HepG2 (cell line): ENCODE data around the gene ATP1A1. TPM values are rescaled to one million over a fixed set of nuclear protein-coding genes. Genes with fewer than 3 reads are reported as not detected.

Experiments used
- ATAC-seq: fragments of 200-7000 bp; cut with Tn5 transposase; 3 replicates; pipeline ENCODE4 v1.9.1; 2020; ENCODE audit warnings: mild to moderate bottlenecking, moderate library complexity
- BruUV-seq: library from RNA; stranded (reverse); fragments of 400-500 nt; replicated peaks from 2 replicates; lab custom pipeline; 2021; lab: Mats Ljungman, UMichigan
- CTCF ChIA-PET: fragments of 300-600 bp; formaldehyde crosslinking; extraction: SDS; loops from one replicate; lab custom pipeline; 2021; ENCODE audit warnings: low total read pairs, inconsistent platforms, low intra/inter-chr PET ratio; lab: Yijun Ruan, JAX
- POLR2A ChIA-PET: fragments of 350-600 bp; sonication (Branson Sonifier 250); formaldehyde crosslinking; loops from one replicate; lab custom pipeline; 2020; ENCODE audit warnings: antibody characterized with exemption, inconsistent platforms; lab: Yijun Ruan, JAX
- DNase-seq: peaks from one replicate; pipeline ENCODE4 v3.0.0-alpha.2; 2015; ENCODE audit warnings: low spot score
- FAIRE-seq: peaks from 3 replicates; lab custom pipeline; 2011; peaks lifted over from hg19 to GRCh38; lab: Jason Lieb, UNC
- H2AFZ ChIP-seq: one replicate; pipeline ENCODE4 v1.6.1; 2011; ENCODE audit warnings: low read length, inconsistent platforms
- H3K27ac ChIP-seq: fragments of 300-600 bp; 3 replicates; pipeline ENCODE4 v1.8.0; 2011; ENCODE audit warnings: mixed run types, mild to moderate bottlenecking, mixed read lengths, low read length, inconsistent platforms; ENCODE audit not compliant: insufficient read depth; ENCODE audit errors: extremely low read length
- H3K27me3 ChIP-seq, 2 experiments: fragments of 200-600 bp in 1 of 2; 2 replicates in 1 of 2; 3 replicates in 1 of 2; pipeline versions ENCODE4 v1.6.0 to v1.8.0; 2011; ENCODE audit warnings: low read length in 2 of 2, mild to moderate bottlenecking in 2 of 2, moderate library complexity in 2 of 2, inconsistent platforms in 1 of 2; ENCODE audit not compliant: insufficient read depth in 2 of 2, control insufficient read depth in 1 of 2
- H3K36me3 ChIP-seq, 2 experiments: fragments of 200-600 bp in 1 of 2; replicated peaks in 1 of 2; 2 replicates in 1 of 2; 3 replicates in 1 of 2; pipeline versions ENCODE4 v1.5.1 to v1.8.0; 2011; ENCODE audit warnings: low read length in 2 of 2, inconsistent platforms in 1 of 2; ENCODE audit not compliant: insufficient read depth in 2 of 2, control insufficient read depth in 1 of 2
- H3K4me1 ChIP-seq: 2 replicates; pipeline ENCODE4 v1.5.1; 2012; ENCODE audit warnings: low read length, inconsistent platforms; ENCODE audit not compliant: insufficient read depth
- H3K4me2 ChIP-seq: 2 replicates; pipeline ENCODE4 v1.6.0; 2011; ENCODE audit warnings: low read depth, low read length, inconsistent platforms
- H3K4me3 ChIP-seq, 3 experiments: fragments of 200-600 bp in 1 of 3; sonication (generic), shearing (Covaris generic) in 1 of 3; replicated peaks in 1 of 3; 2 replicates each; pipeline ENCODE4 v1.5.1; 2011 to 2016; ENCODE audit warnings: low read length in 3 of 3, inconsistent platforms in 2 of 3, low read depth in 2 of 3, mild to moderate bottlenecking in 2 of 3, control low read depth in 1 of 3, mixed read lengths in 1 of 3; ENCODE audit not compliant: insufficient read depth in 1 of 3
- H3K79me2 ChIP-seq: one replicate; pipeline ENCODE4 v1.6.1; 2011; ENCODE audit warnings: low read length, inconsistent platforms; ENCODE audit not compliant: insufficient read depth
- H3K9ac ChIP-seq: 2 replicates; pipeline ENCODE4 v1.6.0; 2011; ENCODE audit warnings: mild to moderate bottlenecking, low read depth, low read length, inconsistent platforms; ENCODE audit not compliant: insufficient read depth
- H3K9me3 ChIP-seq: 2 replicates; pipeline ENCODE4 v1.5.1; 2012; ENCODE audit warnings: mild to moderate bottlenecking, low read length
- H4K20me1 ChIP-seq: 2 replicates; pipeline ENCODE4 v1.6.0; 2011; ENCODE audit warnings: inconsistent platforms, mild to moderate bottlenecking, low read length, moderate library complexity; ENCODE audit not compliant: insufficient read depth
- ADNP ChIP-seq: sonication (generic); formaldehyde crosslinking; IDR thresholded peaks from 2 replicates; pipeline ENCODE4 v1.4.0; 2020; ENCODE audit warnings: missing genetic modification reagents
- ATF7 ChIP-seq, 2 experiments: fragments of 450-650 bp in 1 of 2; sonication (generic) in 1 of 2; formaldehyde crosslinking in 1 of 2; IDR thresholded peaks; 2 replicates each; pipeline versions ENCODE4 v1.4.0 to v1.6.1; 2016 to 2020; ENCODE audit warnings: antibody characterized with exemption in 1 of 2, mild to moderate bottlenecking in 1 of 2, missing genetic modification reagents in 1 of 2
- GTF3A ChIP-seq: sonication (generic); formaldehyde crosslinking; conservative IDR thresholded peaks from 2 replicates; pipeline ENCODE4 v1.4.0; 2020; ENCODE audit warnings: mild to moderate bottlenecking, missing genetic modification reagents
- KAT2B ChIP-seq: fragments of 150-350 bp; IDR thresholded peaks from 2 replicates; pipeline ENCODE4 v1.6.1; 2014; ENCODE audit warnings: low read depth, low read length, borderline replicate concordance
- MIER2 ChIP-seq: IDR thresholded peaks from 2 replicates; pipeline ENCODE4 v1.6.1; 2016; ENCODE audit warnings: missing biosample characterization, missing genetic modification reagents
- NCOR1 ChIP-seq: fragments of 200-600 bp; sonication (generic); IDR thresholded peaks from 2 replicates; pipeline ENCODE4 v1.7.0; 2017; ENCODE audit warnings: antibody characterized with exemption, low read length, borderline replicate concordance
- RAD21 ChIP-seq: fragments of 450-650 bp; formaldehyde crosslinking; IDR thresholded peaks from 2 replicates; pipeline ENCODE4 v1.5.0; 2020; ENCODE audit warnings: mild to moderate bottlenecking
- REPIN1 ChIP-seq: sonication (generic); formaldehyde crosslinking; IDR thresholded peaks from 2 replicates; pipeline ENCODE4 v1.8.0; 2022; ENCODE audit warnings: missing genetic modification reagents, low read depth, mild to moderate bottlenecking, borderline replicate concordance
- SALL1 ChIP-seq: sonication (generic); formaldehyde crosslinking; IDR thresholded peaks from 2 replicates; pipeline ENCODE4 v1.8.0; 2022; ENCODE audit warnings: mild to moderate bottlenecking, missing genetic modification reagents
- SOX6 ChIP-seq, 2 experiments: fragments of 450-650 bp in 1 of 2; sonication (generic) in 1 of 2; formaldehyde crosslinking in 1 of 2; IDR thresholded peaks; 2 replicates each; pipeline versions ENCODE4 v1.4.0 to v1.6.1; 2017 to 2020; ENCODE audit warnings: antibody characterized with exemption in 1 of 2, mild to moderate bottlenecking in 1 of 2, missing genetic modification reagents in 1 of 2
- WGBS: methylation state at CpG from one replicate; pipeline ENCODE4 v1.1.6; 2017; ENCODE audit warnings: low lambda C conversion rate; 5-methylcytosine and 5-hydroxymethylcytosine counted together
- in situ Hi-C: cut with HindIII; loops from 2 replicates; pipeline ENCODE4 v1.10.0; 2017; ENCODE audit warnings: low pct_unique_long_range_greater_than_20kb; ENCODE audit not compliant: extremely low pct_ligation_motif_present
- intact Hi-C: fragments of 100-400 bp; cut with micrococcal nuclease; formaldehyde crosslinking; loops from one replicate; pipeline ENCODE4 v1.10.0; 2022; ENCODE audit not compliant: unreplicated experiment
- polyA plus RNA-seq, 8 experiments: library from polyadenylated mRNA; depleted of rRNA in 3 of 8; stranded (reverse) in 7 of 8; unstranded in 1 of 8; fragments of >200 nt; fragmentation: Illumina TruSeq in 4 of 8; extraction: Trizol in 4 of 8; gene quantifications; 2 replicates each; pipeline versions ENCODE4 v1.2.1 to v1.2.3, GENCODE V29; 2011 to 2016; ENCODE audit warnings: low read depth in 4 of 8, missing spikeins in 1 of 8, mixed read lengths in 1 of 8; ENCODE audit not compliant: insufficient read depth in 1 of 8
- total RNA-seq, 5 experiments: library from RNA; depleted of rRNA; stranded (reverse); fragments of >200 nt; fragmentation: Illumina TruSeq; extraction: Trizol; gene quantifications; 2 replicates each; pipeline ENCODE4 v1.2.3, GENCODE V29; 2016; ENCODE audit warnings: low read depth in 1 of 5
- TF ChIP-seq, protein P1 (sequence below): sonication (generic); formaldehyde crosslinking; IDR thresholded peaks from 2 replicates; pipeline ENCODE4 v1.5.0; 2020; ENCODE audit warnings: mild to moderate bottlenecking, missing genetic modification reagents, borderline replicate concordance
- TF ChIP-seq, protein P2 (sequence below), 2 experiments: fragments of 450-650 bp in 1 of 2; sonication (generic) in 1 of 2; formaldehyde crosslinking; IDR thresholded peaks; 2 replicates each; pipeline versions ENCODE4 v1.5.0 to v1.8.0; 2020 to 2022; ENCODE audit warnings: mild to moderate bottlenecking in 1 of 2, missing genetic modification reagents in 1 of 2
- TF ChIP-seq, protein P3 (sequence below): IDR thresholded peaks from 2 replicates; pipeline ENCODE4 v1.6.1; 2016; ENCODE audit warnings: mild to moderate bottlenecking, missing biosample characterization, missing genetic modification reagents

Gene ATP1A1
- total and polyA plus RNA-seq, 2 of the 13 experiments (the other 11 are each of a cell fraction or from before 2014, with no cell fraction given): 280 to 705 TPM

DNA sequence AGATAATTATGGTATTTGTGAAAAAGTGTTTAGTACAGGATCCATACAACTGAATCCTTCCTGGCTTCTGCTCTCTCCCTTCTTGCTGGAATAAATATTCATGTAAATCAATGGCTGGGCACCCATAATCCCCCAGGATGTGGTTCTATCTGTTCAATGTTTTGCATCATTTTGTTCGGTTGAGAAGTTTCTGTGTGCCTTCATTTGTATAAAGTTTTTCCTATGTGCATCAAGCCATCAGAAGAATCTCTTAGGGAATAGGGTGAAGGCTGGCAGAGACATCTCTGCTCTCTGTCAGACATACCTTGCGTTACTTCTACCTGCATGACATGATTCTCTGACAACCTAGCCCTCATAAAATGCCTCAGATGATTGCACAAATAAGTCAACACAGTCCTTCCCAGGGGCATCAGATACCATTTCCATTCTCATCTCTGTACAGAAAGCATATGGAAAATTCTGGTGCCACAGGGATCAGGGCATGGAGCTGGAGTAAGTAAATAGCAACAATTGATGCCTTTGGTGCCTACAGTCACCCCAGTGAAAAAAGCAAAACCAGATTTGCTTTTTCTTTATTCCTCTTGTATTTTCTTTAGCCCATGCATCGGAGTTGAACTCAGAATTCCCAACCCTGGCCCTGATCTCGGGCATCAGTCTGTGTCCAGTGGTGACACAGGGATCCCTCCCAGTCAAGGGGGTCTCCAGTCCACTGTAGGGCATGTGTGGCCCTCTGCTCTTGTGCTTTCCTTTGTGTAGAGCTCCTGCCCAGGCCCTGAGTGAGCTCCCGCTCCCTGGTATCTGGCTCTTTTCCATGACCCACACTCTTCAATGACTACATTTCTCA, 39.7 kb upstream of the ATP1A1 start (continued):
- TF ChIP-seq, protein P1, sequence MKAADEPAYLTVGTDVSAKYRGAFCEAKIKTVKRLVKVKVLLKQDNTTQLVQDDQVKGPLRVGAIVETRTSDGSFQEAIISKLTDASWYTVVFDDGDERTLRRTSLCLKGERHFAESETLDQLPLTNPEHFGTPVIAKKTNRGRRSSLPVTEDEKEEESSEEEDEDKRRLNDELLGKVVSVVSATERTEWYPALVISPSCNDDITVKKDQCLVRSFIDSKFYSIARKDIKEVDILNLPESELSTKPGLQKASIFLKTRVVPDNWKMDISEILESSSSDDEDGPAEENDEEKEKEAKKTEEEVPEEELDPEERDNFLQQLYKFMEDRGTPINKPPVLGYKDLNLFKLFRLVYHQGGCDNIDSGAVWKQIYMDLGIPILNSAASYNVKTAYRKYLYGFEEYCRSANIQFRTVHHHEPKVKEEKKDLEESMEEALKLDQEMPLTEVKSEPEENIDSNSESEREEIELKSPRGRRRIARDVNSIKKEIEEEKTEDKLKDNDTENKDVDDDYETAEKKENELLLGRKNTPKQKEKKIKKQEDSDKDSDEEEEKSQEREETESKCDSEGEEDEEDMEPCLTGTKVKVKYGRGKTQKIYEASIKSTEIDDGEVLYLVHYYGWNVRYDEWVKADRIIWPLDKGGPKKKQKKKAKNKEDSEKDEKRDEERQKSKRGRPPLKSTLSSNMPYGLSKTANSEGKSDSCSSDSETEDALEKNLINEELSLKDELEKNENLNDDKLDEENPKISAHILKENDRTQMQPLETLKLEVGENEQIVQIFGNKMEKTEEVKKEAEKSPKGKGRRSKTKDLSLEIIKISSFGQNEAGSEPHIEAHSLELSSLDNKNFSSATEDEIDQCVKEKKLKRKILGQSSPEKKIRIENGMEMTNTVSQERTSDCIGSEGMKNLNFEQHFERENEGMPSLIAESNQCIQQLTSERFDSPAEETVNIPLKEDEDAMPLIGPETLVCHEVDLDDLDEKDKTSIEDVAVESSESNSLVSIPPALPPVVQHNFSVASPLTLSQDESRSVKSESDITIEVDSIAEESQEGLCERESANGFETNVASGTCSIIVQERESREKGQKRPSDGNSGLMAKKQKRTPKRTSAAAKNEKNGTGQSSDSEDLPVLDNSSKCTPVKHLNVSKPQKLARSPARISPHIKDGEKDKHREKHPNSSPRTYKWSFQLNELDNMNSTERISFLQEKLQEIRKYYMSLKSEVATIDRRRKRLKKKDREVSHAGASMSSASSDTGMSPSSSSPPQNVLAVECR (CRISPR knock-in tag): no peak
- TF ChIP-seq ATF7 (IDR thresholded peaks at IDR 0.05) (no peak), ATF7 (CRISPR knock-in tag; IDR thresholded peaks at IDR 0.05) (no peak), REPIN1 (CRISPR knock-in tag) (no peak)
- TF ChIP-seq, all 625 proteins: peak for 0

DNA sequence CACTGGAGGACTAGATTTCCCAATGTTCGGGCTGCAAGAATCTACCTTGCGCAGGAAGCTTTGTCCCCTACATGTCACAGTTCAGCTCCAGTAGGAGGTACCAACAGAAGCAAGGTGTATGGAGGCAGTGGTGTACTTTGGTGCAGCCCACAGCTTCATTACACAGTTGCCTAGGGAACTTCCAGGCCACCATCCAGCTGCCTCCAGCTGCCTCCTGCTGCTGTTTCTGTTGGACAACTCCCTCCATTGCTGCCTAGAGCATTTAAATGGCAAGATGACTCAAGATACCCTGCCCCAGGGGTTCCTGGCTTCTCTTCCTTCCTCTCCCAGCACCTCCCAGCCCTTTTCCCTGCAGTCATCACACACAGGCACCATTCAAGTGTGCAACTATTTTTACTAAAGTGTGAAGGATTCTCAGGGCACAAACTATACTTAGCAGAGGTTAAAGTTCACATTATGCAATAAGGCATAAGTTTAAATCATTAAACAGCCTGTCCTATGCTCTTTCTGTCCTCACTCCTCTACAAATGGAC, 39.0 kb upstream of the ATP1A1 start:
- no TSS peak for BruUV-seq
- WGBS: 23% methylated on average over 2 of the region's 2 CpGs
- Histone ChIP-seq H3K79me2 (no peaks in the 10 kb centered on the region), H3K4me3 (peak overlapping the region in 1 of 3 experiments; percentile 11; a peak in 1 of 6 replicates), H3K4me1 (peaks cover 68% of the 10 kb centered on the region), H3K27me3 (peaks cover 0 to 5% of the 10 kb centered on the region in 2 experiments; a peak in 1 of 5 replicates), H2AFZ (no peak overlapping the region), H3K36me3 (no peaks in the 10 kb centered on the region), H3K9me3 (no peaks in the 10 kb centered on the region), H3K9ac (no peak overlapping the region), H4K20me1 (no peaks in the 10 kb centered on the region), H3K27ac (peak overlapping the region; percentile 16), H3K4me2 (peak overlapping the region; percentile 53)
- FAIRE-seq: no peak
- ATAC-seq: peak; percentile 78
- ChIA-PET CTCF (no interaction called here), POLR2A (interaction anchor here (1.0 to 2.1 kb wide), 5 partner anchors 8 to 141 kb away, joined by 3 to 9 read pairs (median 3); no protein-coding TSS in a partner anchor)
- intact Hi-C loops (no loop called here), in situ Hi-C loops (no loop called here)
- DNase-seq: peak; percentile 18
- TF ChIP-seq MIER2 (CRISPR knock-in tag): no peak
- 0 out of 2 replicates have a peak, but pooled peaks have one; percentile 12 for TF ChIP-seq RAD21
- 0 out of 2 replicates have a peak, but pooled peaks have one; percentile 22 for TF ChIP-seq NCOR1
- TF ChIP-seq, protein P2, sequence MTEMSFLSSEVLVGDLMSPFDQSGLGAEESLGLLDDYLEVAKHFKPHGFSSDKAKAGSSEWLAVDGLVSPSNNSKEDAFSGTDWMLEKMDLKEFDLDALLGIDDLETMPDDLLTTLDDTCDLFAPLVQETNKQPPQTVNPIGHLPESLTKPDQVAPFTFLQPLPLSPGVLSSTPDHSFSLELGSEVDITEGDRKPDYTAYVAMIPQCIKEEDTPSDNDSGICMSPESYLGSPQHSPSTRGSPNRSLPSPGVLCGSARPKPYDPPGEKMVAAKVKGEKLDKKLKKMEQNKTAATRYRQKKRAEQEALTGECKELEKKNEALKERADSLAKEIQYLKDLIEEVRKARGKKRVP (CRISPR knock-in tag; IDR thresholded peaks at IDR 0.05): peak in 1 of 2 experiments; percentile 53; a peak in 2 of 4 replicates
- no peak for TF ChIP-seq GTF3A (CRISPR knock-in tag)
- TF ChIP-seq KAT2B: no peak
- TF ChIP-seq SALL1 (CRISPR knock-in tag): peak; percentile 18; the same call in 1 of the 2 replicates
- TF ChIP-seq, protein P3, sequence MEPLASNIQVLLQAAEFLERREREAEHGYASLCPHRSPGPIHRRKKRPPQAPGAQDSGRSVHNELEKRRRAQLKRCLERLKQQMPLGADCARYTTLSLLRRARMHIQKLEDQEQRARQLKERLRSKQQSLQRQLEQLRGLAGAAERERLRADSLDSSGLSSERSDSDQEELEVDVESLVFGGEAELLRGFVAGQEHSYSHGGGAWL (CRISPR knock-in tag): no peak
- no peak for TF ChIP-seq ADNP (CRISPR knock-in tag)
- no peak for TF ChIP-seq SOX6 (IDR thresholded peaks at IDR 0.05)
- TF ChIP-seq SOX6 (CRISPR knock-in tag; IDR thresholded peaks at IDR 0.05): peak; percentile 31; the same call in 1 of the 2 replicates
